Activated naive CD4-positive, alpha-beta T cell treated with anti-CD3 and anti-CD28 coated beads for 36 hours (primary cell): Measurements from ENCODE around the gene CD74. TPM values are rescaled to one million over a fixed set of nuclear protein-coding genes. Genes with fewer than 3 reads are reported as not detected.

Experiments used
- CTCF ChIA-PET: fragments of 350-600 bp; sonication (Branson Sonifier 250); formaldehyde crosslinking; loops from one replicate; lab custom pipeline; 2021; ENCODE audit warnings: antibody characterized with exemption; lab: Charles Lee
- DNase-seq: peaks from one replicate; pipeline ENCODE4 v3.0.0-alpha.2; 2020
- H3K27ac Mint-ChIP-seq: one replicate; pipeline ENCODE4 v1.8.0; 2021; ENCODE audit warnings: mild to moderate bottlenecking, mixed read lengths
- H3K27me3 Mint-ChIP-seq: one replicate; pipeline ENCODE4 v1.8.0; 2021; ENCODE audit warnings: low read depth, mixed read lengths
- H3K36me3 Mint-ChIP-seq: one replicate; pipeline ENCODE4 v1.8.0; 2021; ENCODE audit warnings: low read depth, mixed read lengths
- H3K4me1 Mint-ChIP-seq: one replicate; pipeline ENCODE4 v1.8.0; 2021; ENCODE audit warnings: low read depth, mixed read lengths
- H3K4me3 Mint-ChIP-seq: one replicate; pipeline ENCODE4 v1.8.0; 2021; ENCODE audit warnings: mild to moderate bottlenecking, moderate library complexity, mixed read lengths
- H3K9me3 Mint-ChIP-seq: one replicate; pipeline ENCODE4 v1.8.0; 2021; ENCODE audit warnings: mixed read lengths
- intact Hi-C: fragments of 100-400 bp; cut with micrococcal nuclease; formaldehyde crosslinking; loops from one replicate; pipeline ENCODE4 v1.15.1; 2023
- total RNA-seq, 2 experiments: library from RNA; stranded (reverse); gene quantifications; one replicate each; pipeline ENCODE4 v1.2.3, GENCODE V29; 2021

Gene CD74
- total RNA-seq, 2 experiments from 2014 or later: 312 to 316 TPM

DNA sequence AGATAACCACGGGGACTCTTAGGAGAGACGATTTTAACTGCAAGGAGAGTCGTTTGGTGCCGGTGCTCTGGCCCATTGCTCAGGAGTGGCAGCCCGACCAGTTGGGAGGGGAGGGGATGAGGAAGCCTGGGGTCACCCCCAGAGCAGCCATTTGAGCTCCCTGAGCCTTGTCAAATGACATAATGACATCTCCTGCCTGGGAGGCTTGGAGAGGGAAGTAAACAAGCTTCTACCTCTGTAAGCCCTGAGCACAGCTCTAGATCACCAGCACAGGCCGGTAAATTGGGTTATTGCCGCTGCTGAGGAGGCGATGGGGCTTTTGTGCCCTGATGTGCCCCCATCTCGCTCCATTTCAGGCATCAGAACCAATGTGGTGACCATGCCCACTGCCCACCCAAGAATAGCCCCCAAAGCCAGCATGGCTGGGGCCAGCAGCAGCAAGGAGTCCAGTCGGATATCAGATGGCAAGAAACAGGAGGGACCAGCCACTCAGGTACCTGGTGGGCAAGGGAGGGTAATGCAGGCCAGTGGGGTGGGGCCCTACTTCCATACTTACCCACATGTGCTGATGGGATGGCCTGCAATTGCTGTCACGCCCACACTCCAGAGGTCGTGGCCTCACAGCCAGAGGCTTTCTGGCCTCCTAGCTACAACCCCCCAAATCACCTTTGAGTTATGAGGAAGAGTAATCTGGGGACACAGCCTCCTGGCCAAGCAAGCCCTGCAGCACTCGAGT, 23.0 kb downstream of the CD74 start:
- H3K27ac Mint-ChIP-seq: no peak overlapping the region
- H3K36me3 Mint-ChIP-seq: peaks cover 22% of the 10 kb centered on the region

DNA sequence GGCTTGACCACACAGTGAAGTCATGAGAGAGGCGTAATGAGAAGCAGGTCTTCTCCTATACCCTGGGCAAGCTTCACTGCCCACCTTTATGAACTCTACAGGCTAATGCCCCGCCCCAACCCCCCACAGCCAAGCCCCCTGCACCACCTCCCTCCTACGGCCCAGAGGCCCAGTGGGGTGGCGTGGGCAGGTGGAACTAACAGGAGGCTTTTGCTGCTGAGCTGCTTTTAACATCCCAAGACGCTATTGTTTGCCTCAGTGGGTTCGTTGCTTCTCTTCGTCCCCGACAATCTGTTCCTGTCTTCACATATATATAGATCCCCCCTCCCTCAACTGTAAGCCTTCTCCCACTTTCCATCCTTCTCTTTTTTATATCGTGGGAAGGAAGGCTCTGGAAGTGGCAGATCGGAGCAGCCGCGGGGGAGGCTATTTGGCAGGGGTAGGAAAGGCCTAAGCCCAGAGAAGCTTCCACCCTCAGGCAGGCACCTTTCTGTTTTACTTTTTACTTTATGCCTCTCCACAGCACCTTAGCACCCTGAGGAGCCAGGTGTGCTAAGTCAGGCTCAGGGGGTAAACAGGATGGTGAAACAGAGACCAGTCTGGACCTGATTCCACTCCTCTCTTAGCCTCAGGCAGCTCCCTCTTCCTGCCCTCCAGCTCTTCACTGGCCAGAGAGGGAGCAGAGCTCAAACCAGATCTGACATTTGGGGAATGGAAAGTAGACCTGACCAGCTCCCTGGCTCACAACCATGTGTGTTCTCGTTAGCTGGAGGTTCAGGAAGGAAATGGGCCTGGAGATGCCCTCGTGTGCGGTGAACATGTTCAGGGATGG, 26.5 kb downstream of the CD74 start:
- Mint-ChIP-seq H3K36me3 (peaks cover 21% of the 10 kb centered on the region), H3K9me3 (no peaks in the 10 kb centered on the region)
- DNase-seq: no peak

More for the DNA sequence above, 23.0 kb downstream of the CD74 start:
- CTCF ChIA-PET: interaction anchor here (1.4 kb wide), 1 partner anchor 47 kb away, joined by 3 read pairs; no protein-coding TSS in a partner anchor
- H3K4me3 Mint-ChIP-seq: no peak overlapping the region
- no peak for DNase-seq
- no peaks in the 10 kb centered on the region for H3K4me1 Mint-ChIP-seq
- intact Hi-C loops: no loop called here
- no peaks in the 10 kb centered on the region for H3K9me3 Mint-ChIP-seq
- no peaks in the 10 kb centered on the region for H3K27me3 Mint-ChIP-seq

DNA sequence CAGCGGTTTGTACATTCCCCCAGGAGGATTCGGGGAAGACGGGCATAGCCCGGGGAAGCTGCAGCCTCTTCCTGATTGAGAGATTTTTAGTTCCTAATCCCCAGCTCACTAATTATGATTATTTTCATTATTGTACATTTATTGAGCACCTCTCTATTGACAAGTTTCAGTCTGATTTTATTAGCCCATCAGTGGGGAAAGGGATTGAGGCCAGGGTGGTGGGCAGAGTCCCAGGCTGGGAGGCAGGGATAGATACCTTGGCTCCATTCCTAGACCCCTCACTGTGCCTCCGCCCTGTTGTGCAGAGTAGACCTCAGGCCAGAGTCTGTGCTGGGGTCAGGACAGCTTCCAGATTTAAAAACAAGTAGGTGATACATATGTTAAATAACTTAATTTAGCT, 28.0 kb downstream of the CD74 start:
- no peak overlapping the region for H3K4me3 Mint-ChIP-seq
- H3K36me3 Mint-ChIP-seq: peaks cover 28% of the 10 kb centered on the region
- H3K9me3 Mint-ChIP-seq: no peaks in the 10 kb centered on the region
- no peaks in the 10 kb centered on the region for H3K4me1 Mint-ChIP-seq
- no peaks in the 10 kb centered on the region for H3K27me3 Mint-ChIP-seq
- DNase-seq: no peak
- intact Hi-C loops: no loop called here
- CTCF ChIA-PET: interaction anchor here (1.6 kb wide), 1 partner anchor 14 kb away, joined by 5 read pairs; no protein-coding TSS in a partner anchor
- no peak overlapping the region for H3K27ac Mint-ChIP-seq

More for the DNA sequence above, 26.5 kb downstream of the CD74 start:
- H3K4me1 Mint-ChIP-seq: no peaks in the 10 kb centered on the region
- no peaks in the 10 kb centered on the region for H3K27me3 Mint-ChIP-seq
- H3K27ac Mint-ChIP-seq: no peak overlapping the region
- CTCF ChIA-PET: interaction anchor here (0.8 kb wide), 1 partner anchor 14 kb away, joined by 3 read pairs; no protein-coding TSS in a partner anchor
- intact Hi-C loops: no loop called here
- H3K4me3 Mint-ChIP-seq: no peak overlapping the region

DNA sequence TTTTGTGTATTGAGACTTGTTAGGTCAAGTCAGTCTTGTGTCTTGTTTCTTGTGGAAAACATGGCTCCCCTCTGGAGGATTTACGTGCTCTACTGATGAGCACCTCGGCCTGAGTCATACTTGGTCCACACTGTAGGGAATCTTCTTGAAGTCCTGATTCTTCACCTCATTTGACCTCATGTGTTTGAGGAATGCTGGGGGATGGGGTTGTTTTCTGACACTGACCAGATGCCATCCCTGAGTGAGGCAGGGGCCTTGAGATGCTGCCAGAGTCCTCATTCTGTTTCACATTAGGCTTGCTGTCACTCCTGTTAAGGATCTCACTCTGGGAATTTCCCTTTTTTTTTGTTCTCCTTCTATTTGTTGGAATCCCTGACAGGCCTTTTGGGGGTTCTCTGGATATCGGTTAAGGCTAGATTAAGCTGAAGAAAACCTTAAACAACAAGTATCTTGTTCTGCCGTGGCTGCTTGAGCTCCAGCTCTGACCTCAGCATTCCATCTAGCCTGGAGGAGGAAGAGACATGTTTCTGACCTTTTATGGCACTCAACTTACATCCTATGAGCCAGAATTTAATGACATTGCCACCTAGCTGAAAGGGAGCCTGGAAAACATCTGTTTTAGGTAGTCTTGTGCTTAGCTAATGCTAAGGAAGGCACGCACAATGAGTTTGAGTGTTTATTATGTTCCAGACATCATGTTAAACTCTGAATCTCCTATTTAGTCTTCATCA, 34.6 kb downstream of the CD74 start:
- no peak overlapping the region for H3K27ac Mint-ChIP-seq
- no peak for DNase-seq
- no peaks in the 10 kb centered on the region for H3K4me1 Mint-ChIP-seq
- no peak overlapping the region for H3K4me3 Mint-ChIP-seq
- CTCF ChIA-PET: no interaction called here
- H3K9me3 Mint-ChIP-seq: no peaks in the 10 kb centered on the region
- intact Hi-C loops: no loop called here
- H3K36me3 Mint-ChIP-seq: peaks cover 40% of the 10 kb centered on the region
- no peaks in the 10 kb centered on the region for H3K27me3 Mint-ChIP-seq

DNA sequence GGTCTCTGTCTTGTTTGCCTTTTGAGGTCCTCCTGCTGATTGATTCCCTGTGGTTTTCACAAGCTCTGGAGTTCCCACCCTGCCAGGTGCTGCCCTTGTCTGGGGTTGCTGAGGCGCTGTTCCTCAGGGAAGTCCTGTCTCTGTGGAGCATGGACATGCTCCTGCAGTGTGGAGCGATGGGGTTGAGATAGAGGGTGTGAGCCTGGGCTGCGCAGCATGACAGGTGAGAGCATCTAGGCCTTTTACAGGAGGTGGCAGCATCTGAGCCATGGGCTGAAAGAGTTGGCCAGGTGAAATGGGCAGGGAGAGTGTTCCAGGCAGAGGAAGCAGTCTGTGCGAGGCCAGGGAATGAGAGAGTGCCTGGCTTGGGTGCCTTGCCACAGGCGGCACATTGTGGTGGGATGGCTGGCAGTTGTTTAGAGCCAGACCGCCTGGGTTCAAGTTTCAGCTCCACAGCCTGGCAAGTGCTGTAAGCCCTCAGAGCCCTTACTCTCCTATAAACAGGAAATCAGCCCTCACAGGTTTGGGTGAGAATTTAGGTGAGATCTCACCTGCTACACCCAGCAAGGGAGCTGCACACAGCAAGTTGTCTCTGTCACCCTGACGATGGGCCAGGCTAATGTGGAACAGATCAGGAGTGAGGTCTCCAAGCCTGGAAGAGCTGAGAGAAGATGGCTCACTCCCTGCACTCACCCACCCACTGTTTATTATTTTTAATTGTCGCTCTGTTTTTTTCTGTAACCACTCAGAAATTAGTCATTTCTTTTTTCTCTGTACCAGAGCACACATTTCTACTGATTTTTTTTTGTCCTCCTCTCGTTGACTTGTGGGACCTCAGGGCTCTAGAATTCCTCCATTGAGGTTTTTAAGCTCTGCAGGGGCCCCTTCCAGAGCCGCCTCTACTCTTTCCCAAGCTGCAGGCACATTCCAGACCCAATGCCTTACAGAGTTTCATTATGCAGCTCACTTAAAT, 35.6 kb downstream of the CD74 start:
- peaks cover 40% of the 10 kb centered on the region for H3K36me3 Mint-ChIP-seq
- H3K27ac Mint-ChIP-seq: no peak overlapping the region
- no peak overlapping the region for H3K4me3 Mint-ChIP-seq
- intact Hi-C loops: no loop called here
- CTCF ChIA-PET: interaction anchor here (1.5 kb wide), 1 partner anchor 59 kb away, joined by 3 read pairs; no protein-coding TSS in a partner anchor
- no peaks in the 10 kb centered on the region for H3K9me3 Mint-ChIP-seq
- no peaks in the 10 kb centered on the region for H3K4me1 Mint-ChIP-seq
- no peak for DNase-seq
- H3K27me3 Mint-ChIP-seq: no peaks in the 10 kb centered on the region

DNA sequence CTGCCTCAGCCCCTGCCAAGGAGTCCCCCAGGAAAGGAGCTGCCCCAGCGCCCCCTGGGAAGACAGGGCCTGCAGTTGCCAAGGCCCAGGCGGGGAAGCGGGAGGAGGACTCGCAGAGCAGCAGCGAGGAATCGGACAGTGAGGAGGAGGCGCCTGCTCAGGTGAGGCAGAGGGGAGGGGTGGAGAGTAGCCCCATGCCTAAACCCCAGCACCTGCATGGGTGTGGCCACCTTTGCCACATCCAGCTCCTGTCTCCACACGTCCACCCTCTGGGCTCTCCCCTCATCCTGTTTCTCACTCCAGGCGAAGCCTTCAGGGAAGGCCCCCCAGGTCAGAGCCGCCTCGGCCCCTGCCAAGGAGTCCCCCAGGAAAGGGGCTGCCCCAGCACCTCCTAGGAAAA, 38.1 kb downstream of the CD74 start:
- DNase-seq: no peak
- H3K36me3 Mint-ChIP-seq: peaks cover 45% of the 10 kb centered on the region
- H3K9me3 Mint-ChIP-seq: no peaks in the 10 kb centered on the region
- H3K4me1 Mint-ChIP-seq: no peaks in the 10 kb centered on the region
- CTCF ChIA-PET: no interaction called here
- H3K27me3 Mint-ChIP-seq: no peaks in the 10 kb centered on the region
- intact Hi-C loops: no loop called here
- H3K4me3 Mint-ChIP-seq: no peak overlapping the region
- H3K27ac Mint-ChIP-seq: no peak overlapping the region

DNA sequence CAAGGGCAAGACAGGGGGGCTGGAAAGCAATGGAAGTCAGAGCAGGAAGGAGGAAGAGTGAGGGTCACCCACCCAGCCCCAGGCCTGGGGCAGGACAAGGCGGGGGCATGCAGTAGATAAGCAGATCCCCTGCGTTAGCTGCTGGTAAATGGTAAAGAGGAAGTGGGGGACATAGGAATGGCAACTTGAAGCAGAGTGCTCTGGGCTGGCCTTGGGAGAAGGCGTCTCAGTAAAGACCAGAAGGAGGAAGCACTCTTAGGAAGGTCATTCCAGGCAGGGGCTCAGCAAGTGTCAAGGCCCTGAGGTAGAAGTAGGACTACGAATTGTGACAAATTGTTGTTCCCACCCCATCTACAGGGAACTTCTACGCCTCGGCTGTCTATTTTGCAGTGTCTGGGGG, 40.1 kb downstream of the CD74 start:
- Mint-ChIP-seq H3K4me3 (no peak overlapping the region), H3K9me3 (no peaks in the 10 kb centered on the region), H3K4me1 (no peaks in the 10 kb centered on the region), H3K36me3 (peaks cover 37% of the 10 kb centered on the region), H3K27me3 (no peaks in the 10 kb centered on the region), H3K27ac (no peak overlapping the region)
- no peak for DNase-seq
- CTCF ChIA-PET: interaction anchor here (0.6 kb wide), 3 partner anchors 8 to 107 kb away, joined by 3 to 5 read pairs (median 3); no protein-coding TSS in a partner anchor
- intact Hi-C loops: no loop called here

DNA sequence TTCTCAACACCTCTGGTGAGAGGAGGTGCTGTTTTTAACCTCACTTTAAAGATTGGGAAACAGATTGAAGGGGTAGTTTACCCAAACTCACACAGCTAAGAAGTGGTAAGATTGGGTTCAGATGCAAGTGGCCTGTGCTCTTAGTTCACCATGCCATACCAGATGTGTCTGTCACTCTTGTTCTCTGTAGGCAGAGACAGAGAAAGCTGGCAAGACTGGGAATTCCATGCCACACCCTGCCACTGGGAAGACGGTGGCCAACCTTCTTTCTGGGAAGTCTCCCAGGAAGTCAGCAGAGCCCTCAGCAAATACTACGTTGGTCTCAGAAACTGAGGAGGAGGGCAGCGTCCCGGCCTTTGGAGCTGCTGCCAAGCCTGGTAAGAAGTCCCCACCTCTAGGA, 44.2 kb downstream of the CD74 start:
- Mint-ChIP-seq H3K9me3 (no peaks in the 10 kb centered on the region), H3K4me1 (no peaks in the 10 kb centered on the region), H3K27ac (no peak overlapping the region), H3K27me3 (no peaks in the 10 kb centered on the region), H3K36me3 (peaks cover 33% of the 10 kb centered on the region), H3K4me3 (no peak overlapping the region)
- intact Hi-C loops: no loop called here
- no peak for DNase-seq
- CTCF ChIA-PET: interaction anchor here (0.5 to 1.3 kb wide), 3 partner anchors 16 to 238 kb away, joined by 3 read pairs; no protein-coding TSS in a partner anchor

DNA sequence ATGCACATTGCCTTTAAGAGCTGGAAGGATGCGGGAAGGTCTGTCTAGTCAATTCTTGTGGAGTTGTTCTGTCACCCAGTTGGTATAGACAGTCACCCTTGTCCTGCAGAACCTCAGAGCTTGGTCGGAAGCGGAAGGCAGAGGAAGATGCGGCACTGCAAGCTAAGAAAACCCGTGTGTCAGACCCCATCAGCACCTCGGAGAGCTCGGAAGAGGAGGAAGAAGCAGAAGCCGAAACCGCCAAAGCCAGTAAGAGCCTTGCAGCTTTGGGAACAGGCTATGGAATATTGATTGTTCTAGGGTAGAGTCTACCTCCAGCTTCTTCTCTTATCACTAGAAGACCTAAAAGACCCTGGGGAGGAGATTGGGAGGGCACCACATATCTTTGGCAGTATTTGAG, 48.7 kb downstream of the CD74 start:
- intact Hi-C loops: no loop called here
- no peak for DNase-seq
- H3K4me1 Mint-ChIP-seq: peaks cover 32% of the 10 kb centered on the region
- H3K36me3 Mint-ChIP-seq: peaks cover 45% of the 10 kb centered on the region
- no peak overlapping the region for H3K4me3 Mint-ChIP-seq
- no peaks in the 10 kb centered on the region for H3K27me3 Mint-ChIP-seq
- H3K9me3 Mint-ChIP-seq: no peaks in the 10 kb centered on the region
- no peak overlapping the region for H3K27ac Mint-ChIP-seq
- CTCF ChIA-PET: interaction anchor here (0.6 to 2.6 kb wide), 3 partner anchors 13 to 246 kb away, joined by 3 to 12 read pairs (median 5); no protein-coding TSS in a partner anchor

DNA sequence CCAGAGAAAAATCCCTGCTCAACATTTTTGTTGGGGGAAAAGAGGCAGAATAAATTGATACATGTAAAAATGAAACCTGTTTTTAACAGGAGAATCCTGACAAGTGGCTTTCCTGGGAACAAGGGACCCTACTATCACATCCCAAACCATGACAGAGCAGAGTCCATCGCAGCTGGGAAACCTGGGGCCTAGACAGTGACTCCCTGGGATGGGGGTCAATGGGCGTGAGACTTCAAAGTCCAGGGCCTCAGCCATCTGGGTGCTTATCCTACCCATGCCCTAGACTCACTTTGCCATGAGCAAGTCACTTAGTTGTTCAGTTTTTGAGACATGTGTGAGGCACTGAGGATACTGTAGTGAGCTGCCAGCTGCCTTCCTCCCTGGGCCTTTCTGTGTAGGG, 49.5 kb downstream of the CD74 start:
- CTCF ChIA-PET: interaction anchor here (0.5 to 2.6 kb wide), 5 partner anchors 12 to 294 kb away, joined by 3 to 12 read pairs (median 3); no protein-coding TSS in a partner anchor
- peak overlapping the region; percentile 14 for H3K27ac Mint-ChIP-seq
- no peak overlapping the region for H3K4me3 Mint-ChIP-seq
- no peaks in the 10 kb centered on the region for H3K9me3 Mint-ChIP-seq
- H3K36me3 Mint-ChIP-seq: peaks cover 49% of the 10 kb centered on the region
- intact Hi-C loops: no loop called here
- no peaks in the 10 kb centered on the region for H3K27me3 Mint-ChIP-seq
- peaks cover 40% of the 10 kb centered on the region for H3K4me1 Mint-ChIP-seq
- DNase-seq: no peak

DNA sequence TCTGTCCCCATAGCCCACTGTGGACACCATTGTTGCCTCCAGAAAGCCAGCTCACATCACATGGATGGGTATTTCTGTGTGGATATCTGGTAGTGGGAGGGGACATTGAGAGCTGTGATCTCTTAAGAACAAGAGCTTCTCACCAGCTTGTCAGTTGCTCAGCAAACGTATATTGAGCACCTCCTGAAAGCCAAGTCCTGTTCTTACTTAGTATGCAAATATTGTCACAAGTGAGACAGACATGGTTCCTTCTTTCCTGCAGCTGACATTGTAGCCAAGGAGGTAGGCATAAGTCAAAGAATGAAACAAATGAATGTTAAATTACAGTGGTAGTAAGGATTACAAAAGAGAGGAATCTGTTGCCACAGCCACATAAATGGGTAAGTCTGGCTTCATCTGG, 51.4 kb downstream of the CD74 start:
- Mint-ChIP-seq H3K4me3 (no peak overlapping the region), H3K27ac (no peak overlapping the region), H3K4me1 (peaks cover 44% of the 10 kb centered on the region), H3K27me3 (no peaks in the 10 kb centered on the region), H3K9me3 (no peaks in the 10 kb centered on the region), H3K36me3 (peaks cover 45% of the 10 kb centered on the region)
- no peak for DNase-seq
- intact Hi-C loops: no loop called here
- CTCF ChIA-PET: interaction anchor here (2.6 kb wide), 1 partner anchor 10 kb away, joined by 12 read pairs; no protein-coding TSS in a partner anchor
